Stomach (tissue), 4 donors: Measurements from ENCODE around the gene NCOR1.

Experiments
- CTCF ChIP-seq, 7 experiments: fragments of 450-650 bp in 4 of 7; fragments of 200-600 bp in 3 of 7; sonication (generic) in 3 of 7; IDR thresholded peaks; one replicate each; pipeline ENCODE4 v1.5.1; 2016 to 2019; ENCODE audit warnings: antibody characterized with exemption in 7 of 7, control low read depth in 2 of 7, mild to moderate bottlenecking in 1 of 7
- EP300 ChIP-seq: sonication (generic); formaldehyde crosslinking; IDR thresholded peaks from one replicate; pipeline ENCODE4 v1.6.1; 2017; ENCODE audit warnings: antibody characterized with exemption
- POLR2AphosphoS5 ChIP-seq, 3 donors: sonication (generic); formaldehyde crosslinking; IDR thresholded peaks; one replicate each; pipeline ENCODE4 v1.6.1; 2016; ENCODE audit warnings: antibody characterized with exemption in 3 of 3

- TF ChIP-seq CTCF (IDR thresholded peaks at IDR 0.05), result no peak
- no peak for TF ChIP-seq POLR2AphosphoS5 (IDR thresholded peaks at IDR 0.05)
- no peak for TF ChIP-seq EP300
Observed at GRCh38 chr17:16258901-16259300, 43.6 kb upstream of the NCOR1 start.
